Anterior cingulate cortex (tissue), 58 donors: ENCODE data around the gene RSPRY1.

ENCODE experiments used
- DNase-seq, 58 donors: peaks; one replicate each; lab custom pipeline; 2025; lab: John Stamatoyannopoulos, UW

RSPRY1 gene

DNA sequence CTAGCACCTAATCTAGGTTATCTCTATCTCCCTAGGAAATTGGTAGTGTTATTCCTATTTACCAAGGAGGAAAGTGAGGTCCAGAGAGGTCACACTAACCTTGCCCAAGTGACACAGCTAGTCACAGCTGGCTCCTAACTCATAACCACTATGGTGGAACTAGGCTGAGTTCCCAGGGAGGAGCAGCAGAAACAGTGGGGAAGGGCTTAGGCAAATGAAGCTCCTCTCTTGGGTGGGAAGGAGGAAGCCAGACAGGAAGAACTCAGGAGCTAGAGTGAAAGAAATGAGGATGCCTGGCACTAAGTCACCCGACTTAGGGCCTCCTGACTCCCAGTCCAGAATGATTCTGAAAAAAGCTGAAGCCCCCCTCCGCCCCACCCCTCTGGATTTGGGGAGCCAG lies 34.8 kb upstream of the RSPRY1 start:
- no peak for DNase-seq

DNA sequence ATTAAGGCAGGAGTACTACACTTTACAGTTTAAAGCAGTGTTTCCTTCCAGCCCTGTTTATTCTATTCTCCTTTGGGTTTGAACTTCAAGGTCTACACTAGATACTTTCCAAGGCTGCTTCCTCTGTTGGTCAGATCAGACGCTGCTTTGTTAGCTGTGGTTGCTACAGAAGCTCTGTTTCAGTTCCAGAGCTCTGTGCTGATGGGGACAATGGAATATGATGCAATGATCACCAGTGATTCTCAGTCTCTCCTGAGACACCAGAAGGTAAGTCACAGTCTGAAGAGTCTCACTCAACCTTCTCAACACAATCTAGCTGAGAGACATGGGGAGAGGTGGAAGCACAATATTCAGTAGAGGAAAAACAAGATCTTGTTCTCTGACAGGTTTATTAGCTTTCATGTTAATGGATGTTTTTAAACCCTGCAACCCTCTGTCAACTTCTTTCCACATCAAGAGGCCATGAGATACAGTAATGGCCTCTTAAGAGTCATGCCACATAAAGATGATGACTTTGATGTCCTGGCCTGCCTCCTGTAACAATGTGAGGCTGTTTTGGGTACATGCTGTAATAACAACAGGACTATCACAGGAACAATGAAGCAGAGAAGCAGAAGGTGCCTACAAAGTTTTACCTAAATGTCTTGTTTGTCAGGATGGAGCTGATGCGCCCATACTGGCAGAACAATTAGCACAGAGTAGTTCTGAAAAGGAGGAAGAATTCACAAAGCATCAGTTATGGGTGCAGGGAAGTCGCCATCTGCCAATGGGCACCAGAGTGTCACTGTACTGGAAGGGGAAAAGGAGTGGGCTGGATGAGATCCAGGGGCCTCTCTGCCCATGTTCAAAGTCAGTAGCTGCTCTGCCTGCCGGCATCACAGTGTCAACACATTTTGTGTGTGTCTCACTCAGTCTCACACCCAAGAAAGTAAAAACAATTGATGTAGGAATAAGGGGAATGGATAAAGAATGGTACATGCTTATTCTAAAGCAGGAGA lies 33.7 kb upstream of the RSPRY1 start:
- DNase-seq: peak in 4 of 58 donors; percentile 32 to 69 (median 40)

DNA sequence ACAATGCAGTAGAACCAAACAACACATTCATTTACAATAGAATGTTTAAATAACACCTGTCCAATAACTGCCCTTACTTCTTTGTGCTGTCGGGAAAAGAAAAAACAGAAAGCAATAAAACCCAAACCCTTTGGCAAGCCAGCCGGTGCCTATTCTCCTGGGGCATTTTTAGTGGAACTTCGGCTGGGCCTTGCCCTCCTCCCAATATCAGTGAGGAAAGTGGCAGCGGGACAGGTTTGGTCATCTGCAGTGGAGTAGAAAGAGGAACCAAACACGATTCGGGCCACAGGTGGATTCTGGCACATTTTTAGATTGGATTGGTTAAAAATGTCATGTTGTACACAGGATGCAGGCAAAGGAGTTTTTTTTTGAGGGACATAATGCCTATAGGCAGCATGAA lies 32.3 kb upstream of the RSPRY1 start:
- DNase-seq: no peak

DNA sequence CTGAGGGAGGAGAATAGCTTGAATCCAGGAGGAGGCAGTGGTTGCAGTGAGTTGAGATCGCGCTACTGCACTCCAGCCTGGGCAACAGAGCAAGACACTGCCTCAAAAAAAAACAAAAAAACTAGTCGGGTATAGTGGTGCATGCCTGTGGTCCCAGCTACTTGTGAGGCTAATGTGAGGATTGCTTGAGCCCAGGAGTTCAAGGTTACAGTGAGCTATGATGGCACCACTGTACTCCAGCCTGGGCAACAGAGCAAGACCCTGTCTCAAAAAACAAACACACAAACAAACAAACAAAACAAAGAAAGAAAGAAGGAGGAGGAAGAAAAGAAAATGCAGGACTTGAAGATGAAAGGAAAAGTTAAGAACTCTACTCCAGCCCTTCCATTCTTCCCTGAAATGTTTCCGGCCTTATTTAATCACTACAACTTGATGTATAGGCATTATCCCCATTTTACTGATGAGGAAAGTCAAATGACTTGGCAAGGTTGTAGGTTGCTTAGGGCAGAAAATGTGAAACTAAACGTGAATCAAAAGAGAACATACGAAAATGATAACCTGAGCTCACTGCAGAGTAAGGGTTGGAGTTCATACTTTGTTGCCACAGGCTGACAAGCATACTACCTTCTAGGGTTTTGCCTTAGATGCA lies 30.3 kb upstream of the RSPRY1 start:
- no peak for DNase-seq

- no peak for DNase-seq
Observed at GRCh38 chr16:57156351-57156703, 29.8 kb upstream of the RSPRY1 start.

DNA sequence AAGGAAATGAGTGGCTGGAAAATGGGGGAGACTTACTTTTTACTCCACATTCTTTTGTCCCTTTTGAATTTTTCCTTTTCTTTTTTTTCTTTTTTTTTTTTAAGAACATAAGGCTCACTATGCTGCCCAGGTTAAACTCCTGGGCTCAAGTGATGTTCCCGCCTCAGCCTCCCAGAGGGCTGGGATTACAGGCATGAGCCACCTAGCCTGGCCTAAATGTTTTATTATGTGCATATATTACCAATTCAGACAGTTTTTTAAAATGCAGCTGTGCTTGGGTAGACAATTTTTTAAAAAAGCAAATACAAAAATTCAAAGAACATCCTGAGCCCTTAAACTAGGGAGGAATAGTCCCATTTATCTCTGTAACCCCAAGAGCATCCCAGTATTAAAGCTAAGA lies 28.6 kb upstream of the RSPRY1 start:
- no peak for DNase-seq

DNA sequence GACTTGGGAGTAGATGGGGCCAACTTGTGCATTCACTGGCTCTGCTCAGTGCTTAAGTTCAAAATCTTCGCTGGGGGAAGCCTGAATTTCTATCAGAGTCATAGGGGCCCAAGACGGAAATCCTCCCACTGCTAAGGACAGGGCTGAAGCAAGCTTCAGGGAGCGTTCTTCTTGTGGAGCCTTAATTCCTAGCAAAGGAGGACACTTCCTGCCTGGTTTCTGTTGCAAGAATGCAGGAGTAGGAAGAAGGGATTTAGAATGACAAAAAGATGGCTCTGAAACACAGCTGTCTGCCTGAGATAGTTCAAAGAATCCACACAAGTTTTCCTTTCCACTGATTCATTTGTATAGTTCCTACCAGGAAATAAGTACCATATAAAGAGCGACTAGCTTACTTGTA lies 26.7 kb upstream of the RSPRY1 start:
- no peak for DNase-seq

- DNase-seq: no peak
Observed at GRCh38 chr16:57163842-57164241, 22.3 kb upstream of the RSPRY1 start.

GRCh38 chr16:57165483-57165882 lies 20.6 kb upstream of the RSPRY1 start:
- no peak for DNase-seq

DNA sequence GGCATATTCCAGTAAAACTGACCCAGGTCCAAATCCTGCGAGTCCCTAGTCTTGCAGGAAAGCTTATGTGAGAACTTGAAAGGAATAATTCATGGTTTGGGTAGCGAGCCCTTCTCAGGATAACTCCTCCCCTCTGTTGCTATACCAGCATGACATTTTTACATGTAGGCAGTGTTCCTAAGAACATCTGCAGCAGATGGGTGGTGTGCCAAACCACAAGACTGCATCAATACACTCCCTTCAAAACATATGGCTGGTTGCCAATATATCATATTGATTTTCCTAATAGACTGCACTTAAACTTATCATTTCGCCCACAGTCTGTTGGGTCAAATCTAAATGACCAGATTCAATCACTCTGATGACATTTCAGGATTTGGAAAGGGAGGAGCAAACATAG lies 20.2 kb upstream of the RSPRY1 start:
- DNase-seq: peak in 1 of 58 donors; percentile 32

DNA sequence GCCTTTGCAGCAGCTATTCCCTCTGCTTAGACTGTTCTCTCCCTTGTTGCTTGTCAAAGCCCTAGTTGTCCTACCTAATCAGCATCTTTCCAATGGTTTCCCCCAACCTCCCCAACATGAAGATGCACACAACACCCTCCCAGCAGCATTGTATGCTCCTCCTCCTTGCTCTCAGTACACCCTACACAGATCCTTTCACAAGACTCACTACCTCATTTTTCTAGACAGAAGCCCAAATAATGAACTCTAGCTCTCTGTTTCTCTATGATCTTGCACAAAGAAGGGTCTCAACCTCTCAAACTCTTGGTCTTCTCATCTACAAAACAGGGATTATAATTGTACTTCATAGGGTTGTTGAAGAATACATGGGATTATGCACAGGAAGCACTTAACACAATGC lies 19.7 kb upstream of the RSPRY1 start:
- no peak for DNase-seq

DNA sequence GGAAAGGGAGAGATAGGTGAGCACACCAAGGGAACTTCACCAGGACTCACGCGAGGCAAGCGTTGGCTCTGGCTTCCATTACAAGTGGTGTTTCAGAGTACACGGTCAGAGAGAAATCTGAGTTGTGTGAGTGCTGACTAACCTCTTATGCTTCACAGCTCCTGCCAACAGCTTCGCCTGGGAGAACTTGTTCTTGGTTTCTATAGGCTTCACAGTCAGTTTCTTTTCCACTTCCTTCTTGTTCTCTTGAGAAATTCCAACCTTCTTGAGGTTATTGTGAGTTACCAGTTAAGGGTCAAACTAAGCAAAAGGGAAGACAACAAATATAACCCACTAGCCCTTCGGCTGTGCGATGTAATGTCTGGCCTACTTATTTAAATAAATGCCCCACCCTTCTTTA lies 19.2 kb upstream of the RSPRY1 start:
- DNase-seq: no peak

- no peak for DNase-seq
Observed at GRCh38 chr16:57167538-57167937, 18.6 kb upstream of the RSPRY1 start.

DNA sequence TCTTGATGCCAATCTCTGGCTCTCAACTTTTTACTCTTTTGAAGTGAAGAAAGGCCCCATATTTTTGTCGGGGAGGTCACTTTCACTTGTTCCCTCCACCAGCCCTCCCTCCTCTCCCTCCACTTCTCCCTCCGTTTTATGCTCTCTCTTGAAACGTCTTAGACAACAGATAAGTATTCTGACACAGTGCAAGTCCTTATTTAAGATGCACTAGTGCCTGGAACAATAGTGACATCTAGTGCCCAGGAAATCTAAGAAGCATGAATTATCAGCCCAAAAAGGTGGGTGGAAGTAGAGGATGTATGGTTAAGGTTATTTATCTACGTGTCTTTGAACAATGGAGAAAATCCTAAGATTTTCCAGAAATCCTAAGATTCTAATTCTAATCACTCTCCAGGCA lies 18.2 kb upstream of the RSPRY1 start:
- DNase-seq: peak in 5 of 58 donors; percentile 30 to 74 (median 42)

- DNase-seq: peak in 1 of 58 donors; percentile 64
Observed at GRCh38 chr16:57169327-57169726, 16.8 kb upstream of the RSPRY1 start.

DNA sequence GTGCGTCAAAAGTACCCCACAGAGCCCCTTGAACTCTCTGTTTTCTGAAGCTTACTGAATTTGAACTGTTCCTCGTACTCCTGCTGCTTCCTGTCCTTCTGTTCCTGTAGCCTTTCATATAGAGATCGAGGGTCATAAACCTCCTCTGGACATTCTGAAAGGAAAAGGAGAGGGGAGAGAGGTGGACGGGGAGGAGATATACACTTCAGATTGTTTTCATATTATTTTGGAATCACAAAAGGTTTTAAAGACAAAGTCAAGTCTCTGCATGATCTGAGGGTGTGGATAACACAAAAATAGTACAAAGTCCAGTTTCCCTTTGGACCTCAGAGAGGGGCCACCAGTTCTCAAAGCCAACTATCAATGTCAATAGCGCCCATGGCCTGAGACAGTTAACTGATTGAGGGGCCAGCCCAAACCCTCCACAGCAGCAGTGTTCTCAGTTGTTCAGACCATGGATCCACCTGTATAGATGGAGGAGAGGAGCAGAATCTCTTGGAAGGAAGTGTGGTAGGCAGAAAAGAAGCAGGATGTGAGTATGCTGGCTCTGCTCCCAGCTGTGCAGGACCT lies 13.3 kb upstream of the RSPRY1 start:
- no peak for DNase-seq

DNA sequence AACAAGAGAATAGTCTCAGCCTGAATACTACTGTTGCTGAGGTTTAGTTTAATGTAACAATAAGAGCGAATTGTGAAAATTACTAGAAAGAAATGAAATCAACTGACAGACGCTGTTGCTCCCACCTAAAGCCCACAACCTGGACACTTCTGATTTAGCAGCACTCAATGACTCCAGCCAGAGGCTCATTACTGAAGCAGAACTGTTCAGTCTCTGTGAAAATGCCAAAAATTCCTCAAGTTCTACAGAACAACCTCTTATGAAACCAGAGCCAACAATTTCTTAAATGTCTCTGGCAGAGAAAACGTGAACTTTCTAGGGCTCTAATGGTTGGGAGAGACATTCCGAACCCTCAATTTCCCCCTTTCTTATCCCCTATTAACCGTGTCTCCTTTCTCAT lies 10.2 kb upstream of the RSPRY1 start:
- peak in 1 of 58 donors; percentile 19 for DNase-seq

DNA sequence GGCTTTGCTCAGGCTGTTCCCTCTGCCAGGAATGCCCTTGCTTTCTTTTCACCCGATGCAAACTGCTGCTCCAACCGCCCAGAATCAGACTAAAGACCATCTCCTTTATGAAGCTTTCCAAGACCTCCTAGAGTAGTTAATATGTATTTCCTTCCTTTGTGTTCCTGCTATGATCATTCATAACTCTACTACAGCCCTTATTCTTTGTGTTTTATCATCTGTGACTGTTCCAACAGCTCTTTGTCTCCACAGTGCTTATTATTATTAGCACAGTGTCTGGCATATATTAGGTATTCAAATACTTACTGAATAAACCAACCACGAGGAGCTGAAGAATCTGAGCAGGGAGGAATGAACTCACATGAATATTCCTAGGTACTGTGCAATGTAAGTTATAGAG lies 7.9 kb upstream of the RSPRY1 start:
- DNase-seq: no peak

DNA sequence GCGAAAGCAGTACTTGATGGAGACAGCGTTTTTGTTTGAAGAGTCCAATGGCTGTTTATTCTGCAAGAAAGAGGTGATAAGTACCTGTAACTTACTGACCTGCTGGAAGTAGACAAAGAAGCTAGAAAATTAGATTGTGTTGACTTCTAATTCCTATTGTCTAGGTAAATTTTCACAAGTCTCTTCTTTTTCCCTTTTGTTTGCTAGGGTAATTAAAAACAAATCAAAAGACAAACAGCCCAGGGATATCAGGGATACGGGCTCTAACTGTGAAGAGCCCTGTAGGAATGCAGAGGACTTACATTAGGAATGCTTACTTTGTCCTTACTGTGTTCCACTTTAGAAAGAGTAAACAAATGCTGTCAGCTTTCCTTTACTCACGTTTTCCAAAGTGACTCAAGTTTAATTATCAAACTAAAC lies 7.3 kb upstream of the RSPRY1 start:
- DNase-seq: no peak

DNA sequence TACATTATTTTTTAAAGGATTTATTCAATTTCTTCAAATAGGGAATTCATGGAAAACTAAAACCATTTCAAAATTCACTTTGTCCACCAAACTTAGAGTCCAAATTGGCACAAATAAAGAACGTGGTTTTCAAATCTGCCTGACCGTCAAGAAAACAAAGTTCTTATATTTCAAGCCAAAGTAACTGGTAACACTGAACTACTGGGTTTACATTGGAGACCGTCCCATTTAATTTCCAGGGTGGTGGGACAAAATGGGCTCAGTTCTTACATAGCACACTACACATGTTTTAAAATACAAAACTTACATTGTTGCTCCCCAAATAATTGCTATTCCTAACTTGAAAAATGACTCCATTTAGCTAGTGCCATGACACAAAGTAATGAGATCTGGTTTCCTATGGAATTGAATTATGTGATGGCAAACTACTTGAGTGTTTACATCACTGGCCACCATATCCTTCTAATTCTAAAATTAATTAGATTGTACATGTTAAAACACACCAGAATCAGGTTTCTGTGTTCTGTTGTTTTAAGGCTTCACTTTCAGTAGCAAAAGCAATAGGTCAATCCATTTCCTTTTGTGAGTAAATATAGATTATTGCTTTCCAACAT lies 6.8 kb upstream of the RSPRY1 start:
- DNase-seq: no peak

GRCh38 chr16:57184113-57184512 lies 2.0 kb upstream of the RSPRY1 start:
- DNase-seq: no peak
